Activated CD4-positive, CD25-positive, alpha-beta regulatory T cell treated with anti-CD3 and anti-CD28 coated beads, Interleukin-2, amount 50 U/mL, for 16 hours (primary cell): ENCODE results near the gene TP53BP1.

Experiments used
- DNase-seq: peaks from one replicate; pipeline ENCODE4 v3.0.0-alpha.2; 2020; ENCODE audit warnings: low read depth, low spot score

The TP53BP1 gene

DNA sequence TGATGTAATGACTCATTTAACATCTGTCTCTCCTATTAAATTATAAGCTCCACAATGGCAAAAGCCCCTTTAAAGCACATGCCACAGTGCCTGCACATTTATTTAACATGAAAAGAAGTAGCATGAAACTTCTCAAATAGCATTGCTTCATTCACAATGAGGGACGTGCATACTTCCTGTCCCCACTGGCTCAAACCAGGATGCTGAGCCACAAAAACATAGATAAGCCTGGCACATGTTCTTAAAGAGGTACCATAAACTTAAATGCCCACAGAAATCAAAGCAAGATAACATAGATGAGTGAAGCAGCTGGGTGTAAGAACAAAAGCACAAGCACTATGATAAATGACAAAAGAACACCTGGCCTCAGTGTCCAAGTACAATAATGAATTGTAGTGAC is 3.8 kb downstream of the TP53BP1 start:
- DNase-seq: no peak

DNA sequence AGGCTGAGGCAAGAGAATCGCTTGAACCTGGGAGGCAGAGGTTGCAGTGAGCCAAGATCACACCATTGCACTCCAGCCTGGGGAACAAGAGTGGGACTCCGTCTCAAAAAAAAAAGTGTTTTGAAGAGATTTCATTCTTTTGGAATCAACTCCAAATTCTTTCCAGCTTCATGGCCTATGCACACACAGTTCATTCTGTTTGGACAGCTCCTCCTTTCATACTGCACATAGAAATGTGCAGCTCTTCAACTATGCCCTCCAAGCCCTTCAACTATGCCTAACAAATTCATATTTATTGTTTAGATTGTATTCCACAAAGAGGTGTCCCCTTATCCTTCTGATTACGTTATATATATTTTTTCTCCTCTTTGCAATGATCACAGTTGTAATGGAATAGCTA is 4.2 kb downstream of the TP53BP1 start:
- no peak for DNase-seq

DNA sequence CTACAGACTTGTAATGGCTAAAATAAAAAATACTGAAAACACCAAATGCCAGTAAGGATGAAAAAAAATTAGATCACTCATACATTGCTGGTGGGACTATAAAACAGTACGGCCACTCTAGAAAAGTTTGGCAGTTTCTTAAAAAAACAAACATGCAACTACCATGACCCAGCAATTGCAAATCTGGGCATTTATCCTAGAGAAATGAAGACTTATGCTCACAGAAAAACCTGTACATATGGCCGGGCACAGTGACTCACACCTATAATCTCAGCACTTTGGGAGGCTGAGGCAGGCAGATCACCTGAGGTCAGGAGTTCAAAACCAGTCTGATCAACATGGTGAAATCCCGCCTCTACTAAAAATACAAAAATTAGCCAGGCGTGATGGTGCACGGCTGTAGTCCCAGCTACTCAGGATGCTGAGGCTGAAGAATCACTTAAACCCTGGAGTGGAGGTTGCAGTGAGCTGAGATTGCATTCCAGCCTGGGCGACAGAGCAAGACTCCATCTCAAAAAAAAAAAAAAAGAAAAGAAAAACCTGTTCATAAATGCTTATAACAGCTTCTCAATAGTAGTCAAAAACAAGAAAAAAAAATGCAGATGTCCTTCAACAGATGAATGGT is 5.6 kb downstream of the TP53BP1 start:
- DNase-seq: no peak

DNA sequence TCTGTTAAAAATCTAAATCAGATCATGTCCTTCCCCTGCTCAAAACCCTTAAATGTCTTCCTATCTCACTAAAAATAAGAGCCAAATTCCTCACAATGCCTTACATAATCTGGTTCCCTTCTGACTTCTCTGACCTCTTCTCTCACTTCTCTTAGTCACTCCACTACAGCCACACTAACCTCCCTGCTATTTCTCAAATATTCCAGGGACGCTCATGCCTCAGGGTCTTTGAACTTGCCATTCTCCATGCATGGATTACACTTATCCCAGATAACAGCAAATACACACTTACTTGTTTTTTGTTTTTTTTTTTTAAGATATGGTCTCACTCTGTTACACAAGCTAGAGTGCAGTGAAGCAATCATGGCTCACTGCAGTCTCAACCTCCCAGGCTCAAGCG is 8.5 kb downstream of the TP53BP1 start:
- DNase-seq: no peak

DNA sequence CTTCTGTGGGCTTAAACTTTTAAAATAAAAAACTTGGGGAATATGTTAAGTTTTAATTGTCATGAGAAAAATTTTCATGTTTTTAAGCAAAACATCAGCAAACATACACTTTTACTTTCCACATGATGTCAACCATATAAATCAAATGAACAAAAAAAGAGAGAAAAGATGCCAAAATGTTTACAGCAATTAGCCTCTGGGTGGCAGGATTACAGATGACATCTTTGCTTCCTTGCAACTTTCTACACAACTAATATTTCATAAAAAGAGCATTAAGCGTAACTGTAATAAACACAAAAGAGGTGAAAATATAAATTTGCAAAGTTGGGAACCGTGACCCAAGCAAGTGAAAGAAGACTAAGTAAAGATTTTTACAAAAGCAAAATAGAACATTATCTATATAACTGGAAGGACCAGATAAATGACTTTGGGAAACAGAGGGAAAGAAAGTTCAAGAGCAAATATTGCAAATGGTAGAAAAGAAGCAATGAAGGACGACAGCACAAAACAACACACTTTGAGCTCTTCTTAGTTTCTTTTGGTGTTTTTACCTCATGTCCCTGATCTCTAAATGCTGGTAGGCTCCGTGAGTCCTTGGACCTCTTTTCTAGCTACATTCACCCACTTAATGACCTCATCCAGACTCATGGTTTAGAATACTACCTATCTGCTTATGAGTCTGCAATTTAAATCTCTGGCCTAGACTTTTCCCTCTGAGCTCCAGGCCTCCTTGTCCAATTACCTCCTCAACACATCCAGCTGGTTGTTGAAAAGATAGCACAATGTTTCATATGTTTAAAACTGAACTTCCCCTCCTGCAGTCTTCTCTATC is 9.4 kb downstream of the TP53BP1 start:
- no peak for DNase-seq

DNA sequence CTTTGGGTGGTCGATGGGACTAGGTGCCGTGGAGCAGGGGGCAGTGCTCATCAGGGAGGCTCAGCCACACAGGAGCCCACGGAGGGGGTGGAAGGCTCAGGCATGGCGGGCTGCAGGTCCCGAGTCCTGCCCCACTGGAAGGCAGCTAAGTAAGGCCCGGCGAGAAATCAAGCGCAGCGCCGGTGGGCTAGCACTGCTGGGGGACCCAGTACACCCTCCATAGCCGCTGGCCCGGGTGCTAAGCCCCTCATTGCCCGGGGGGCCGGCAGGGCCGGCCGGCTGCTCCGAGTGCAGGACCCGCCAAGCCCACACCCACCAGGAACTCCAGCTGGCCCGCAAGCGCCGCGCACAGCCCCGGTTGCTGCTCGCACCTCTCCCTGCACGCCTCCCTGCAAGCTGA is 19.1 kb downstream of the TP53BP1 start:
- DNase-seq: no peak

DNA sequence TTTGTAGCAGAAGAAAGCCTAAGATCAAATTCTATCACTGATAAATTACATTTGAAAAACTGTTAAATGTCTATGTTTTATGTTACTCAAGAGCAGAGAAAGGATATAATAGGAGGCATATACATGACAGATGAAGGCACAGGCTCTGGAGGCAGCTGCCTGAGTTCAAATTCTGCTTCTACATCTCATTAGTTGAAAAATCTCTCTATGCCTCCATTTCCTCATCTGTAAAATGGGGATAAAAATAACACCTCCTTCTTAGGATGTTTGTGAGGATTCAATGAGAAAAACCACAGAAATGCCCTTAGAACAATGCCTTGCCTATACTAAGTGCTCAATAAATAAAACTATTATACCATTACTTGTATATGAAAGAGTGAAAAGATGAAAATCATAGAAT is 21.0 kb downstream of the TP53BP1 start:
- DNase-seq: no peak

DNA sequence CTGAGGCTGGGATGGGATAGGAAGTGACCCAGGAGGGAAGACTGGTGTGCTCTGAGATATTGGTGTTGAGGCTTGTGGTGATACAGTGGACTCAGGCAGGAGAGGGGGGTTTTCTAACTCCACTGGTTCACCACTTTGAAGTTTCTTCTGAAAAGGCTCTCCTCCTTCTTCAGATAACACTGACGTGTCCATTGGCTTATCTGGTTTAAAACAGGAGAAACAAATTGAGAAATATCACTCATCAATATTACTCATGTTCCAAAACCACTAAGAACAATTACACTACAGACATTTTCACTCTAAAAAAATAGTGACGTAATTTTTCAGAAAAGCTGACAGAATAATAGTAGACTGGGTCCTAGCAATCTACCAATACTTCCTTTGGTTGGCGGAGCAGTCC is 23.1 kb downstream of the TP53BP1 start:
- no peak for DNase-seq

DNA sequence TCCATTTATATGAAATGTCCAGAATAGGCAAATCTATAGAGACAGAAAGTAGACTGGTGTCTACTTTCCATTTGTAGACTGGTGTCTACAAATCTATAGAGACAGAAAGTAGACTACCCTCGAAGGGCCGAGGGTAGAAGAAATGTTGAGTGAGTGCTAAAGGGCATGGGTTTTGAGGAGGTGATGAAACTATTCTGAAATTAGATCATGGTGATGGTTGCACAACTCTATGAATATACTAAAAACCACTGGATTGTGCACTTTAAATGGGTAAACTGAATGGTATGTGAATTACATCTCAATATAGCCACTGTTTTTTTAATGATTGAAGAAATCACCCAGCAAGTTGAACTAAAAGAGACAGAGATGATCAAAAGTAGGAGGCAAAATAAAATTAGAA is 27.9 kb downstream of the TP53BP1 start:
- no peak for DNase-seq

DNA sequence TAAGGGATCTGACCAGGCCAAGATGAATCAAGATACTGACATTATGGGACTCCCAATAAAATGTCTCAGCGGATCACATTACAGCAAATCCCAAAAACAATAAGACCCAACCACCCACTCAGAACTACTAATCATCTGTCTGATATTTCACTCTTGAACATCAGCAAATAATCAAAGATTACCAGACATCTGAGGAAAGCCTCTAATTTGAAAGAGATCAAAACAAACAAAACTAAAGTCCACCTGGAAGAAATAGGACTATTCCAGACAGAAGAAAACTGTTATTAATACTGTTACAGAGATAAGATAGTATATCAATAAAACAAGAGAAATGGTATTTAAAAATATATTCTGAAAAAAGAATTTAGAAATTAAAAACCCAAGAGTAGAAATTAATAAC is 29.0 kb downstream of the TP53BP1 start:
- no peak for DNase-seq

DNA sequence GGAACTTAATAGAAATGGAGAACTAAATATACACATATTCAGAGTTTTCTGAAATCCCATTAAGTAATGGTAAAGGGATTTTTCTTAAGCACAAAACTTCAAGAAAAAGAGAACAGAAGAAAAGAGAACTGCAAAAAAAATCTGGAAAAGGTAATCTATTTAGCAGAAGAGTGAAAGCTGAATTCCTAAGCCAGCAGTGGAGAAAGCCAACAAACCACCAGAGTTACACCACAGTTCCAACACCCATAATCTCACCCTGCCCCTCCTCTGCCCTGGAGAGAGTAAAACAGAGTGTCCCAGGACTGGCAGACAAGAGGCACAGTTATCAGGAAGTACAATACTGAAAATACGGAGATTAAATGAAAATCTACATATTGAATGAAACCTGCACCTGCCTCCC is 29.4 kb downstream of the TP53BP1 start:
- no peak for DNase-seq

DNA sequence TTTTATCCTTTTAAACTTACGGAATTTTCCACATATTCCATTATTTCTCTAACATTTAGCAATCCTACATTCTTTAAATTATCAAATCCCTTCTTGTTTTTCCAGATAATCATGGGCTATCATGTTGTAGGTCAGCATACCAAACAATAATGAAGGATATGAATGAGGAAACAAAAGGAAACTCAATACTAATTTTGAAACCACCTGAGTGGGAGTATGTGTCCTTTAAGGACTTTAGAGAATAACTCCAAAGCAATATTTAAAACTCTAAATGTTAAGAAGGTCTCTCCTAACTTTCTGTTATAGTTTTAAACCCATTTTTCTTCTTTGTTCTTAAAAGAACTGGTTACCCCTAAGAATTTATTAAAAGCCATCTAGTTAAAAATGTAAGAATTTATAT is 43.0 kb downstream of the TP53BP1 start:
- no peak for DNase-seq

DNA sequence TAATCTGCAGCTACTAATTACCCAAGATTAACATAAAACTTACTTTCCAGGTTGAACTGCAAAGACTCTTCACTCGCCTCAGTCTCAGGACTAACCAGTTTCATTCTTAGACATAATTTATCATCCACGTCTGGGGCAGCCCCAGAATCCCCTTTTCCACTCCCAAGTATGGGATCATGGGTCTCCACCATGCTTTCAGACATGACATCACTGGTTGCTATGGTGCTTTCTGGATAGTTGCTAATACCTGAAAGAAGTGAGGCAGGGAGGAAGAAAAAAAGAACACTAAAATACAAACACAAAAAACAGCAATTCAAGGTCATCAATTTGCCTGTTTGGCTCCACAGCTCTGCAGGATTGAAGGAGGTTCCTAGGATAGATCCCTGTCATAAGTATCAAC is 46.6 kb downstream of the TP53BP1 start:
- DNase-seq: no peak

DNA sequence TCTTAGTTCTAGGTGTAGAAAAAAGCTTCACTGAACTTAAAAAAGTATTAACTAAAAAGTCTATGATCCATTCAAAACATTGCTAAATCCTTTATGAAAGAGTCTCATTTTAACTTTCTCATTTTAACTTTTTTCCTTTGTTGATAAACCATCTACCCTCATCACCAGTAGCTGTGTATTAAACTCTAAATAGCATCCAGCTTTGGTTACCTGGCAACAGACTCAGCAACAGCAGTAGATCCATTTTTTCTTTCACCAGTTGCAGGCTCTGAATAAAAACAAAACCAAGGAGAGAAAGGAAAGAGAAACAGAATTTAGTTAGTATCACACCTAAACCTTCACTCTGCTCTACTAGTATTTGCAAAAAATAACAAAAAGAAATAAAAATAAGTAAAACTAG is 51.6 kb downstream of the TP53BP1 start:
- DNase-seq: no peak

DNA sequence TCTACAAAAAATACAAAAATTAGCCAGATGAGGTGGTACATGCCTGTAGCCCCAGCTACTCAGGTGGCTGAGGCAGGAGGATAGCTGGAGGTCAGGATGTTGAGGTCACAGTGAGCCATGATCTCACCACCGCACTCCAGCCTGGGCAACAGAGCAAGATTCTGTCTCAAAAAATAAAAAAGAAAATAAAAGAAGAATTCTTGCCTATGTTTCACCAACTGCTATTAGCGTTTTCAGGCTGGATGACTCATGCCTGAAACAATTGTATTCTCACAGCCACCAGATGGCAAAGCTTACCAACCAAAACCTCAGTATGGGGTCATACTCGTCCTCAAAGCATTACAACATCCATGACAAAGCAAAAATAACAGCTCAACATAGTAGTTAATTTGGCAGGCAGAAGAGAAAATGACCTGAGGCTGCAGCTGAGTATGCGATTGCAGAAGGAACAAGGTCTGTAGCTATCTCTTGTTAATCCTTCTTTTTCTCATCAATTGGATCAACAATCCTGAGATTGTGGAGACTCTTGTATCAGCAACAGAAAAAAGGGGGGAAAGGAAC is 52.2 kb downstream of the TP53BP1 start:
- peak; percentile 6 for DNase-seq

DNA sequence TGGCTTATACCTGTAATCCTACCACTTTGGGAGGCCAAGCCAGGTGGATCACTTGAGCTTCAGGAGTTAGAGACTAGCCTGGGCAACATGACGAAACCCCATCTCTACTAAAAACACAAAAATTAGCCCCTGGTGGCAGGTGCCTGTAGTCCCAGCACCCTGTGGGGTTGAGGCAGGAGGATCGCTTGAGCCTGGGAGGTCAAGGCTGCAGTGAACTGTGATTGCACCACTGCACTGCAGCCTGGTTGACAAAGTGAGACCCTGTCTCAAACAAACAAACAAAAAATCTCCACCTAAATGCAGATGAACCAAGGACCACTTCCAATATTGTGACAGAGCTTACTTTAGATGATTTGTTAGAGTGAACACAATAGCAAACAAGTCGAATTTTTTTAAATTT is 53.7 kb downstream of the TP53BP1 start:
- DNase-seq: no peak

DNA sequence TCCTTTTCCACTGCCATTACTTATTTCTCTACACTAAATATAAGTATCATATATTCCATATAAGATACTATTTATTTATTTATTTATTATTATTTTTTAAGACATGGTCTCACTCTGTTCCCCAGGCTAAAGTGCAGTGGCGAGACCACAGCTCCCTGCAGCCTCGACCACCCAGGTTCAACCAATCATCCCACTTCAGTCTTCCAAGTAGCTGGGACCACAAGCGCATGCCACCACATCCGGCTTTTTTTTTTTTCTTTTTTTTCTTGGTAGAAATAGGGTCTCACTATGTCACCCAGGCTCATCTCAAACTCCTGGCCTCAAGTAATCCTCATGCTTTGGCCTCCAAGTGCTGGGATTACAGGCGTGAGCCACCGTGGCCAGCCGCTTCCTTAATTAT is 56.6 kb downstream of the TP53BP1 start:
- no peak for DNase-seq

DNA sequence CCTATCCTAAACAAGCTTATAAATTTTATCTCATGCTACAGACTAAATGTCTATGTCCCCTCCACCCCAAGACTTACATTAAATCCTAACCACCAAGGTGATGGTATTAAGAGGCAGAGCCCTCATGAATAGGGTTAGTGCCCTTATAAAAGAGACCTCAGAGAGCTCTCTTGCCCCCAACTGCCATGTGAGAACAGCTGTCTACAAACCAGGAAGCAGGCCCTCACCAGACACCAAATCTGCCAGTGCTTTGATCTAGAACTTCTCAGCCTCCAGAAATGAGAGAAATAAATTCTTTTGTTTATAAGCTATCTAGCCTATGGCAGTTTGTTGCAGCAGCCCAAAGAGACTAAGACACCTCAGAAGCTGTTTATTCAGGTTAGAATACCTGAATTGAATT is 58.5 kb downstream of the TP53BP1 start:
- no peak for DNase-seq

DNA sequence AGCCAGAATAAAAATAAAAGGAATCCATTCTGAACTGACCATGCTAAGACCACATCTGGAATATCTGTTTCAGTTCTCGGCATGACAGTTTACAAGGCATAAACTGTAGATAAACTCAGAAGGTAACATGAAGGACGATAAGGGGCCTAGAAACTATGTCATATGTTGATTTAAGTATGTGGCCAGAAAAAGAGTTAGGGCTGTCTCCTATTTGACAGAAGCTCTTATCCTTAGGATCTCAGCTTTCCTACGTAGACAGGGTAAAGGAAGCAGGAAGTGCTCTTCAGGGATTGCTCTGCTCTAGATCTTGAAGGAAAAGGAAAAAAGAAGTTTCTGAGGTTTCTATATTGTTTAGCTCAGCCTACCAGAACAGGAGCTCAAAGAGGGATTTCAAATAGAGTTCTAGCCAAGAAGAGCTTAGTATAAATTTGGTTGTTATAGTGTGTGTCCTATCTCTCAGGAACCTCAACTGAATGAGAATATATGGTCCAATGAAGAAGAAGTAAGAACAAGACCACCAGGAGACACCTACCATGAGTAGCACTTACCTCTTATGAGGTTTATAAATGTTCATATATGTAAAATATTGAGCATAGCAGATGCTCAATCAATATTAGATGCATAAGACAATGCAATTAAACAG is 59.2 kb downstream of the TP53BP1 start:
- DNase-seq: no peak

DNA sequence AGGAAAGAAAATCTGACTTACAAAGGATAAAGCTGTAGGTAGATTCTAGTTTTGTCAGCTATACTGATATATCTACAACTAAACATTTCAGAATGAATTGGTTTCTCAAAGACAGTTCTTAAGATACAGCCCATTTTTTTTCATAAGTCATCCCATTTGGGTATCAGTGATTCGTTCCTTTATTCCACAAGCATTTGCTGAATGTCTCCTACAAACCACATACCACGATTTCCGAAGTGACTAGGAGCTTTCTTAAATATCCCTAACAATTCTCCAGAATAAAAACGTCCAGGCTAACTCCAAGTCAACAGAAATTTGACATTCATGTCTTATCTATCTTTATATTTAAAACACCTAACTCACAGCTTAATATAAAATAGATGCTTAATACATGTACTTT is 59.8 kb downstream of the TP53BP1 start:
- DNase-seq: no peak

DNA sequence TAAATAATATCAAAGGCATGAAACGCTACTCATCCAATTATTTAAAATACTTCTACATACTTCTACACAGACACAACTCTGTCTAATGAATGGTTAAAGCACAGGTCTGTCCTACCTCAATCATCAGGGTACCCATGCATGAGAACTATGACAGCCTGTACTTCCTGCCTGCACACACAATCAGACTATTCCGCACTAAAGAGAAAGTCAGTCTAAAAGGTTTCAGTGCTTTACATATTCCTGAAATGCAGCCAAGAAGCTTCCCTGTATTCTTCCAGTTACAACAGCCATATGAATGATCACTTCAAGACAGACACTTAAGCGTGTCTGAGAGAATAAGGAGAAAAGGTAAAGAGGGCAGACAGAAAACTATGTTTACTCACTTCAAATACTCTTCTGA is 63.3 kb downstream of the TP53BP1 start:
- no peak for DNase-seq

DNA sequence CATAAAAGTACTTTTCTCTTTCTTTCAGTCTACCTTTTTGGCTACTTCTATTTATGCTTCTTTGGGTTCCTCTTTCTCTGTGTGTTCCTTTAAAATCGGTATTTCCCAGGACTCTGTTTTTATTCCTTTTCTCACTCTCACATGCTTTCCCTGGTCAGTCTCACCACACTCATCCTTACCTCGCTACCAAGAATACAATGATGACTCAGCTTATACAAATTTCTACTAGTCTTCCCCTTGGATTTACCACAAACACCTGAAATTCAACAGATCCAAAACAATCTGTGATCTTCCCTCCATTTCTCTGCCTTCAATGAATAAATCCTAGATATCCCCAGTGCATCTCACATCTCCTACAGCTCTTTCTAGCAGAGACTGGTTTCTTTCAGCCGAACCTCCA is 69.2 kb downstream of the TP53BP1 start:
- DNase-seq: no peak

DNA sequence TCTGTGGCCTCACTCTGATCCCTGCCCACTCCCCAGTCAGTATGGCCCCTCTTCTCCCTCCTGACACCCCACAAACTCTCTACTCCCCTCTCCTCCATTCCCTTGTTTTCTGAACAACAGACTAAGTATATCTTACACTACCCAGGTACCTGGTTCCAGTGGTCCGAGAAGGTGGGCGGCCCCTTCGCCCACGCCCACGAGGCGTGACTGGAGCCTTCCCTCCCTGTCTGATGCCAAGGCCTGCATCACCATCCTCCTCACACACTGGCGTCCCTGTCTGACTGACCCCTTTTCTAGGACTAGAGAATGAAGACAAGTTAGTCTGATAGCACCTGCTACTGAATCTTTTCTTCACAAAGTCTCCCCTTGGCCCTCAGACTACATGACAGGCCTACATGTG is 72.1 kb downstream of the TP53BP1 start:
- no peak for DNase-seq
